Suprapubic skin (tissue), 4 donors: ENCODE results near the gene ZNF665. TPM values are rescaled to one million over a fixed set of nuclear protein-coding genes. Genes with fewer than 3 reads are reported as not detected.
"Not testable (repeated sequence)": the region's sequence is repeated elsewhere in the genome, so short reads cannot be mapped to it uniquely, and the experiment has no call there.

Experiments used
- DNase-seq, 2 donors: peaks; one replicate each; pipeline ENCODE4 v3.0.0-alpha.2; 2019; ENCODE audit warnings: low spot score in 2 of 2
- H3K27ac ChIP-seq: fragments of 200-600 bp; sonication (generic); one replicate; pipeline ENCODE4 v1.5.1; 2019
- H3K27me3 ChIP-seq: fragments of 200-600 bp; sonication (generic); one replicate; pipeline ENCODE4 v1.5.1; 2019
- H3K36me3 ChIP-seq: fragments of 200-600 bp; sonication (generic); one replicate; pipeline ENCODE4 v1.5.1; 2019
- H3K4me1 ChIP-seq: fragments of 200-600 bp; sonication (generic); one replicate; pipeline ENCODE4 v1.5.1; 2019
- H3K4me3 ChIP-seq: fragments of 200-600 bp; sonication (generic); one replicate; pipeline ENCODE4 v1.5.1; 2019; ENCODE audit warnings: mild to moderate bottlenecking
- H3K9me3 ChIP-seq: fragments of 200-600 bp; sonication (generic); one replicate; pipeline ENCODE4 v1.5.1; 2019
- CTCF ChIP-seq, 2 donors: fragments of 200-600 bp in 1 of 2; fragments of 450-650 bp in 1 of 2; sonication (generic) in 1 of 2; IDR thresholded peaks; one replicate each; pipeline ENCODE4 v1.5.1; 2016 to 2019; ENCODE audit warnings: antibody characterized with exemption in 2 of 2, mild to moderate bottlenecking in 1 of 2, moderate library complexity in 1 of 2
- EP300 ChIP-seq: sonication (generic); formaldehyde crosslinking; IDR thresholded peaks from one replicate; pipeline ENCODE4 v1.6.1; 2017; ENCODE audit warnings: antibody characterized with exemption
- POLR2A ChIP-seq, 2 donors: fragments of 450-650 bp; IDR thresholded peaks; one replicate each; pipeline ENCODE4 v1.6.1; 2017; ENCODE audit warnings: antibody characterized with exemption in 2 of 2, mild to moderate bottlenecking in 2 of 2, moderate library complexity in 2 of 2
- POLR2AphosphoS5 ChIP-seq, 3 donors: sonication (generic); formaldehyde crosslinking; IDR thresholded peaks; one replicate each; pipeline ENCODE4 v1.6.1; 2017; ENCODE audit warnings: antibody characterized with exemption in 3 of 3
- WGBS: methylation state at CpG from one replicate; pipeline ENCODE4 v1.1.5; 2018; 5-methylcytosine and 5-hydroxymethylcytosine counted together
- total RNA-seq, 4 donors: library from RNA; depleted of rRNA; stranded (reverse); fragments of >200 nt; gene quantifications; one replicate each; pipeline ENCODE4 v1.1.0, GENCODE V29; 2016

ZNF665 gene
- total RNA-seq, 4 donors from 2014 or later, result 2.6 to 17.0 (median 7.6) TPM

- peaks cover 22% of the 10 kb centered on the region for H3K4me1 ChIP-seq
- peaks cover 15% of the 10 kb centered on the region for H3K9me3 ChIP-seq
- H3K27ac ChIP-seq, result peak overlapping the region; percentile 94
- H3K27me3 ChIP-seq, result no peaks in the 10 kb centered on the region
- H3K4me3 ChIP-seq, result peak overlapping the region; percentile 86
- peaks cover 3% of the 10 kb centered on the region for H3K36me3 ChIP-seq
- TF ChIP-seq EP300 (no peak), POLR2A (IDR thresholded peaks at IDR 0.05) (peak in 1 of 2 donors; percentile 53), CTCF (IDR thresholded peaks at IDR 0.05) (no peak), POLR2AphosphoS5 (IDR thresholded peaks at IDR 0.05) (peak in 2 of 3 donors; percentile 33 to 48)
- WGBS, result 2% methylated on average over 26 of the region's 42 CpGs
- DNase-seq, result peak; percentile 98 to 99
These were observed 3.7 kb upstream of the ZNF665 start for GRCh38 chr19:53196777-53197396.

- TF ChIP-seq EP300 (no peak), CTCF (IDR thresholded peaks at IDR 0.05) (peak; percentile 87 to 91)
- Histone ChIP-seq H3K4me1 (peaks cover 22% of the 10 kb centered on the region), H3K27ac (no peak overlapping the region), H3K27me3 (no peaks in the 10 kb centered on the region), H3K36me3 (peaks cover 11% of the 10 kb centered on the region), H3K9me3 (peaks cover 9% of the 10 kb centered on the region), H3K4me3 (no peak overlapping the region)
- DNase-seq, result peak in 1 of 2 donors; percentile 80
- 1% methylated on average over 3 of the region's 3 CpGs for WGBS
These were observed 2.2 kb upstream of the ZNF665 start for GRCh38 chr19:53195265-53195903.

- peaks cover 8% of the 10 kb centered on the region for H3K36me3 ChIP-seq
- no peak for DNase-seq
- WGBS, result 57% methylated on average over 12 of the region's 12 CpGs
- TF ChIP-seq POLR2AphosphoS5 (IDR thresholded peaks at IDR 0.05) (no peak), EP300 (no peak), CTCF (IDR thresholded peaks at IDR 0.05) (no peak), POLR2A (IDR thresholded peaks at IDR 0.05) (no peak)
- no peak overlapping the region for H3K27ac ChIP-seq
- H3K27me3 ChIP-seq, result no peaks in the 10 kb centered on the region
- H3K4me1 ChIP-seq, result peaks cover 22% of the 10 kb centered on the region
- no peaks in the 10 kb centered on the region for H3K9me3 ChIP-seq
- H3K4me3 ChIP-seq, result peak overlapping the region; percentile 88
These were observed 521 bp upstream of the ZNF665 start for GRCh38 chr19:53193535-53194222.

- TF ChIP-seq EP300 (no peak), CTCF (IDR thresholded peaks at IDR 0.05) (no peak), POLR2AphosphoS5 (IDR thresholded peaks at IDR 0.05) (no peak), POLR2A (IDR thresholded peaks at IDR 0.05) (no peak)
- Histone ChIP-seq H3K9me3 (no peaks in the 10 kb centered on the region), H3K4me3 (no peak overlapping the region), H3K27me3 (no peaks in the 10 kb centered on the region), H3K4me1 (peaks cover 11% of the 10 kb centered on the region), H3K36me3 (peaks cover 8% of the 10 kb centered on the region), H3K27ac (no peak overlapping the region)
- no peak for DNase-seq
- 65% methylated on average over 3 of the region's 3 CpGs for WGBS
These were observed 2.9 kb downstream of the ZNF665 start for GRCh38 chr19:53190253-53190652.

- not testable (repeated sequence) for H3K4me3 ChIP-seq, H3K36me3 ChIP-seq, H3K27ac ChIP-seq, H3K27me3 ChIP-seq, H3K9me3 ChIP-seq, DNase-seq
- WGBS, result 82% methylated on average over 12 of the region's 16 CpGs
- peaks cover 11% of the 10 kb centered on the region for H3K4me1 ChIP-seq
These were observed 3.4 kb downstream of the ZNF665 start for GRCh38 chr19:53189691-53190198.

- not testable (repeated sequence) for H3K27ac ChIP-seq, H3K4me3 ChIP-seq, DNase-seq, H3K27me3 ChIP-seq, H3K9me3 ChIP-seq, H3K4me1 ChIP-seq
- peaks cover 21% of the 10 kb centered on the region for H3K36me3 ChIP-seq
- whole genome bisulfite sequencing, result 88% methylated on average over 17 of the region's 19 CpGs
These were observed 7.8 kb downstream of the ZNF665 start for GRCh38 chr19:53185155-53185882.
